Measurements from ENCODE around the gene USP48. TPM values are rescaled to one million over a fixed set of nuclear protein-coding genes. Genes with fewer than 3 reads are reported as not detected.

USP48 gene
- total RNA-seq, 3 donors from 2014 or later, result 39.1 to 70.6 (median 52.2) TPM

GRCh38 chr1:21707891-21708290, 75.1 kb downstream of the USP48 start:
- Histone ChIP-seq H3K4me1 (ENCODE audit: low read depth) (no peaks in the 10 kb centered on the region), H3K4me3 (no peak overlapping the region), H3K36me3 (ENCODE audit: low read depth) (no peaks in the 10 kb centered on the region), H3K9me3 (no peaks in the 10 kb centered on the region)
- intact Hi-C loops (cut with DNase I, micrococcal nuclease), result no loop called here
- no peak for DNase-seq
- TF ChIP-seq, protein P1, sequence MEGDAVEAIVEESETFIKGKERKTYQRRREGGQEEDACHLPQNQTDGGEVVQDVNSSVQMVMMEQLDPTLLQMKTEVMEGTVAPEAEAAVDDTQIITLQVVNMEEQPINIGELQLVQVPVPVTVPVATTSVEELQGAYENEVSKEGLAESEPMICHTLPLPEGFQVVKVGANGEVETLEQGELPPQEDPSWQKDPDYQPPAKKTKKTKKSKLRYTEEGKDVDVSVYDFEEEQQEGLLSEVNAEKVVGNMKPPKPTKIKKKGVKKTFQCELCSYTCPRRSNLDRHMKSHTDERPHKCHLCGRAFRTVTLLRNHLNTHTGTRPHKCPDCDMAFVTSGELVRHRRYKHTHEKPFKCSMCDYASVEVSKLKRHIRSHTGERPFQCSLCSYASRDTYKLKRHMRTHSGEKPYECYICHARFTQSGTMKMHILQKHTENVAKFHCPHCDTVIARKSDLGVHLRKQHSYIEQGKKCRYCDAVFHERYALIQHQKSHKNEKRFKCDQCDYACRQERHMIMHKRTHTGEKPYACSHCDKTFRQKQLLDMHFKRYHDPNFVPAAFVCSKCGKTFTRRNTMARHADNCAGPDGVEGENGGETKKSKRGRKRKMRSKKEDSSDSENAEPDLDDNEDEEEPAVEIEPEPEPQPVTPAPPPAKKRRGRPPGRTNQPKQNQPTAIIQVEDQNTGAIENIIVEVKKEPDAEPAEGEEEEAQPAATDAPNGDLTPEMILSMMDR (IDR thresholded peaks at IDR 0.05), result no peak
- no peak for ATAC-seq

- H3K36me3 ChIP-seq (ENCODE audit: low read depth), result no peaks in the 10 kb centered on the region
- TF ChIP-seq, protein P1 (IDR thresholded peaks at IDR 0.05), result no peak
- intact Hi-C loops (cut with DNase I, micrococcal nuclease), result no loop called here
Measured at GRCh38 chr1:21707086-21707840, 75.7 kb downstream of the USP48 start.

DNA sequence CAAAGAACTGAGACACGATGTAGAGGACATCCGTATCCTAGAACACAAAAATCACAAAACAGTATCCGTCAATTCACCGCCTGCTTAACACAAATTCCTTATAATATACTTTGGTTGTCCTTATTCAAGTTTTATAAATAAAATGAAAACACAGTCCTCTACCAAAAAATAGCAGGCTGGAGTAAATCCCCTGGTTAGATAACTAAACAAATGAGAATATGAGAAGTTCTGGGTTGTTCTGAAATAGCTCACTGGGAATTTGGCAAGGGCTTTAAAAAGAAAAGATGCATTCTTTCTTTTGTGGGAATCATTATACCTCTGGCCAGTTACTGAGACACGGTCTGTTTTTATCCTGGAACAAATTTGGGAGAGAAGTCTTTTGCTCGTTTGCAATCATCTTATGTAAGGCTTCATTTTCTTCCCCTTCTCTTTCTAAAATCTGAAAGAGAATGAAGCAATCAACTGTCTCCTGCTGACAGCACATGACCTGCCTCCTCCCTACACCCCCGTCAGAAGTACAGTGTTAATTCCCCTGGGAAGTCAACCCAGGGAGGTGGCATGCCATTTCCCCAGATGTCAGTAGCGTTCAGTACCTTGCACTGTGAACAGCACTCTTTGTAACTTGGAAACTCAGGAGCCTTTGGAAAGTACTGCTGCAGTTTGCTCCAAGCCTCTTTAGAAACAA, 76.7 kb downstream of the USP48 start:
- DNase-seq (no peak), ATAC-seq (no peak)
- no peaks in the 10 kb centered on the region for H3K36me3 ChIP-seq (ENCODE audit: low read depth)

More at GRCh38 chr1:21707086-21707840, 75.7 kb downstream of the USP48 start:
- ATAC-seq (no peak), DNase-seq (no peak)
- Histone ChIP-seq H3K4me1 (ENCODE audit: low read depth) (no peaks in the 10 kb centered on the region), H3K9me3 (no peaks in the 10 kb centered on the region), H3K4me3 (no peak overlapping the region)

GRCh38 chr1:21705303-21705980, 77.5 kb downstream of the USP48 start:
- Histone ChIP-seq H3K9me3 (no peaks in the 10 kb centered on the region), H3K4me3 (no peak overlapping the region), H3K36me3 (ENCODE audit: low read depth) (no peaks in the 10 kb centered on the region), H3K4me1 (ENCODE audit: low read depth) (no peaks in the 10 kb centered on the region)
- DNase-seq (no peak), ATAC-seq (no peak)
- intact Hi-C loops (cut with DNase I, micrococcal nuclease), result no loop called here
- TF ChIP-seq, protein P1 (IDR thresholded peaks at IDR 0.05), result no peak

More for the DNA sequence above, 76.7 kb downstream of the USP48 start:
- Histone ChIP-seq H3K9me3 (no peaks in the 10 kb centered on the region), H3K4me3 (no peak overlapping the region), H3K4me1 (ENCODE audit: low read depth) (no peaks in the 10 kb centered on the region)
- TF ChIP-seq, protein P1 (IDR thresholded peaks at IDR 0.05), result no peak
- intact Hi-C loops (cut with DNase I, micrococcal nuclease), result no loop called here

DNA sequence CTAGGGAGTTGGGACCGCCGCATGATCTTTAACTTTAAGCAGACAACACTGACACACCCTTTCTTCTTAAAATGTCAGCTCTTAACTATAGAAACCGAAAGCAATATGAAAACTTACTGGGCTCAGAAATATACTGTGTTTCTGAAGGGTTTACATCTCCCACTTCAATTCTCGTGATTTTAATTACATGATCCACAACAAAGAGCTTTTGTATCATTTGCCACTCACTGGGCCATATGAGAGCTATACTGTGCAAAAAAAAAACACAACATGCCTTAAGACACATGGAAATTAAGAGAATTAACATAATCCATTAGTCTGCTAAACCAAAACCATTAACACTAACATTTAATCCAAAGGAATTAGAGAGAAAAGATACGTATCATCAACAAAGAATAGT, 78.8 kb downstream of the USP48 start:
- no peaks in the 10 kb centered on the region for H3K36me3 ChIP-seq (ENCODE audit: low read depth)

More for the DNA sequence above, 78.8 kb downstream of the USP48 start:
- DNase-seq (no peak), ATAC-seq (peak; percentile 57)
- H3K9me3 ChIP-seq, result no peaks in the 10 kb centered on the region
- no peak overlapping the region for H3K4me3 ChIP-seq
- intact Hi-C loops (cut with DNase I, micrococcal nuclease), result no loop called here
- TF ChIP-seq, protein P1 (IDR thresholded peaks at IDR 0.05), result no peak
- no peaks in the 10 kb centered on the region for H3K4me1 ChIP-seq (ENCODE audit: low read depth)
